CD4-positive, alpha-beta T cell treated with Interferon gamma for 1 hour (primary cell): ENCODE results near the gene ZBED3.

Experiments used
- DNase-seq: peaks from one replicate; pipeline ENCODE4 v3.0.0-alpha.2; 2020

ZBED3 gene

DNA sequence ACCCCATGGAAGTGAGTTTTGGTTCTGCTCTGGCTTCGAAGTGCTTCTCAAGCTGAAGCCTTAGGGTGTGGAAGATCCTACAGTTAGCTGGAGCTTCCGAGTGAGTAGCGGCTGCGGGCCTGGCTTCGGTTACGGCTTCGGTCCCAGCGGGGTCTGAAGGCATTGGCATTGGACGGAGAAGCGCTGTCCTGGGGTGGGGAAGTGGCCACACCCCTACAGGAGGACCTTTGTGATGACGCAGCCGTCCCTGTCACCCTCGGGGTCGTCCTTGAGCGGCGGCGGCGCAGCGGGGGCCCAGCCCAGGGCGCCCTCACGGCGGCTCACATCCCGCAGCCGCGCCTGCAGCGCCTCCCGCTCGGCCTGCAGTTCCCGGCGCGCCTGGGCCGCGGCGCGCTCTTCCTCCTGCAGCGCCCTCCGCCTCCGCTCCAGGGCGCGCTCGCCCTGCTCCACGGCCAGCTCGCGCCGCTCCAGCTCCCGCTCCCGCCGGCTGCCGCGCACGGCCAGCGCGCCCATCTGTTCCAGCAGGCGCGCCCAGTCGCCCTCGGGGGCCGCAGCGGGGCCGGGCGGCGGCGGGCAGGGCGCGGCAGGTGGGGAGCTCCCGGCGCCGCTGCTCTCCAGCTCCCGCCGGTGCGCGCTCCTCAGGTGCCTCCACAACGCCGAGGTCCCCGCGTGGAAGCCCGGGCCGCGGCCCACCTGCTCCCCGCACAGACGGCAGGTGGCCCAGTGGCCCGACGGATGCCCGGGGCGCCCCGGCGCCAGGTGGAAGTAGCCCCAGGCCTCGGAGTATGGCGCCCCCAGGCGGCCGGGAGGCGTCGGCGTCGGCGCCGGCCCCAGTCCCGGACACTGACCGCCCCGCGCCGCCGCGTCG is 9.9 kb downstream of the ZBED3 start:
- peak; percentile 54 for DNase-seq

- no peak for DNase-seq
Measured at GRCh38 chr5:77074745-77075144, 12.3 kb downstream of the ZBED3 start.

DNA sequence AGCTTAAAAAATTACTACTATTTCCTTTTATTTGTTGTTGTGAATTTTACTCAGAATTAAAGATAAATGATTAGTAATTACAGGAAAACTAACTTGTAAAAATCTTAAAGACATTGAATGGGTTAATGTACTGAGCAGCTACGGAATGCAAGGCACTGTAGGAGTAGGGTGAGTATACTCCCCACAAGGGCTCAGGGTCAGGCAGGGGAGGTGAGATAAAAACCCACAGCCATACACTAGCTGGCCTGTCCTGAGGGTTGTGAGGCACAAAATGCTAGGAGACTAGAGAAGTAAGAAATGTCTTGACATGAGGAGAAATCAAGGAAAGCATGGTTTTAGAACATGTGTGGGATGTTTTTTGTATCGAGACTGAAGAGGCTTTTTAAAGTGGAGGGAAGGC is 13.4 kb downstream of the ZBED3 start:
- no peak for DNase-seq

GRCh38 chr5:77066823-77067442 is 20.2 kb downstream of the ZBED3 start:
- DNase-seq = no peak

GRCh38 chr5:77066184-77066583 is 20.9 kb downstream of the ZBED3 start:
- no peak for DNase-seq

DNA sequence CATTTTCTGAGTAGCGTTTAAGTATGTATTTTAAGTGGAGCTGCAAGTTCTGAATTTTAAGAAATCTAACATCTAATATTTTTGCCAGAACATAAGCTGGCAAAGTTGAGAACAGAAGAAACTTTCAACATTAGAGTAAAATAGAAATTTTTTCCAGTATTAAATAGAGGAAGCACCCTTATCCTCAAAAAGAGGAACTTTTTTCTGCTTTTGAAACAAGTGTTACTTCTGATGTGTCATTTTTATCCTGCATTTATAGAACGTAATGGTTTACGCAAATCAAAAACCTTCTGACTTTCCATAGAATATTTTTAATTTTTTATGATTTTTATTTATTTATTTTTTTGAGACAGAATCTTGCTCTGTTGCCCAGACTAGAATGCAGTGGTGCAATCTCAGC is 21.8 kb downstream of the ZBED3 start:
- DNase-seq = no peak

DNA sequence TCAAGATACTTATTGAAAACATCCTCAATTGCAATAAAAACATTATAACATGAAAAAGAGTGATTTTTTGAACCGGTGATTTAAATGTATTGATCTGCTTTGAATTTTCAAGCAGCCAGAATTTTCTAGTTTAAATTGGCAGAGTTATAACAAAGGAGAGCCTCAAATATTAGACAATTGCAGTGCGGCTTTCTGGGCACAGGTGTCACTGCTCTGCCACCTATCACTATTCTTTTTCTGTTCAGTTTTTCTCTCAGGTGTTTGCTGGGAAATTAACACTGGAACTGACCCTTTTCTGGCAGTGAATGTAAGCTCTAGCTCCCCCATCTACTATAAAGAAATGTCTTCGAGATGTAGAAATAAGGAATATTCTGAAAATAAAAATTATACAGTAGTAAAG is 23.0 kb downstream of the ZBED3 start:
- DNase-seq = no peak

- no peak for DNase-seq
Measured at GRCh38 chr5:77046416-77047073, 40.5 kb downstream of the ZBED3 start.

GRCh38 chr5:77035950-77036349 is 51.1 kb downstream of the ZBED3 start:
- DNase-seq = no peak

- DNase-seq = no peak
Measured at GRCh38 chr5:77033338-77033737, 53.7 kb downstream of the ZBED3 start.

DNA sequence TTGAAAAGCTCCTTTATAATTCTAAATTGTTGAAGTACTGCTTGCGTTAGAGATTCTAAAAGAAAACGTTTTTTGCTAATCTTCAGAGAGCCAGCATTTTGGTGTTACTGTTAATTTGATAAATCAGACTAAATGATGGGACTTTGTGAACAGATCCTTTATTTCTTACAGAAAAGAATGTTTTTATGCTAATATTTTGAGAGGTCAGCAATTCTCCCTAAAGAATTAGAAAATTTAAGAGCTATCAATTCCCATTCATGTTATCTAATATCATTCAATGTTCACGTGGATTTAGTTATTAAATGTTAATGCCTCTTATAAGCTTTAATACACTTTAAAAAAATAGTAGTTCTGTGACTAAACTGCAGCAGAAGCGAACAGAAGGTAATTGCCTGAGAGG is 54.5 kb downstream of the ZBED3 start:
- no peak for DNase-seq

- DNase-seq = no peak
Measured at GRCh38 chr5:77031891-77032290, 55.2 kb downstream of the ZBED3 start.

DNA sequence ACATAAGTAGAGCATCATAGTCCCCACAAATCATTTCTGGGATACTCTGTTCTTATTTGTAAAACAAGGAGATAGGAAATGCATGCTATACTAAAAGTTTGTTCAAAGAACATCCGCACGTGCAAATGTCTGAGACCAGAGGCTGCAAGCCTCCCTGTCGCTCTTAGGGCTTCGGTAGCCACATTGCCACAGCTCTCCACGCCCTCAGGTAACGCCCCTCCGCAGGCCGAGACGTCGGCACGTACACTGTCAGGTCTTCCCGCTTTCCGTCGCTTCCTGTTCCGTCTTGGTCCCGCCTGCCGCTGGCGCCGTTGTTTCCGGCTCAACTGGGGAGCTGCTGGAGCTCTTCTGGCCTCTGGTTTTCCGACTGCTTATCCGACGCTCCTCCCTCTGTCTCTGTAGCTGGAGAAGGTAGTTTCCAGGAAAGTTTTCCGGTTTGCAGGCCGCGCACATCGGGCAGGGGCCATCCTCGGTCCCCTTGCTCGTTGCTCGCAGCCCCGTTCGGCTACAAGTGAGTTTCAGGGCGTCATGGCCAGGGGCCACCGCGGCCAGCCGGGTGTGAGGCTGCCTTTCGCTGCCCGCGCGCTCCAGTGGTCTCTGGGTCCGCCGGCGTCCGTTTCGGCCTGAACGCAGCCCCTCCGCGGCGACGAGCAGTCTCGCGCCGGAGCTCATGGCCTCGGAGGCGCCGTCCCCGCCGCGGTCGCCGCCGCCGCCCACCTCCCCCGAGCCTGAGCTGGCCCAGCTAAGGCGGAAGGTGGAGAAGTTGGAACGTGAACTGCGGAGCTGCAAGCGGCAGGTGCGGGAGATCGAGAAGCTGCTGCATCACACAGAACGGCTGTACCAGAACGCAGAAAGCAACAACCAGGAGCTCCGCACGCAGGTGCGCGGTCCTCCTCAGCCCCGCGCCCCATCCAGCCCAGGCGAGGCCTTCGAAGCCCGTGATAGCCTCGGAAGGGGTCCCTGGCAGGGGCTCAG is 56.7 kb downstream of the ZBED3 start, which contains the start of gene AGGF1:
TSS of gene AGGF1 (plus strand) at position 308 of the 975 bp plus-strand sequence. CDS start at position 671, 363 bp downstream.
- peak; percentile 86 for DNase-seq

GRCh38 chr5:77029376-77029885 is 57.7 kb downstream of the ZBED3 start:
- no peak for DNase-seq

- DNase-seq = no peak
Measured at GRCh38 chr5:77028631-77029375, 58.3 kb downstream of the ZBED3 start.

GRCh38 chr5:77024490-77024889 is 62.6 kb downstream of the ZBED3 start:
- DNase-seq = no peak

DNA sequence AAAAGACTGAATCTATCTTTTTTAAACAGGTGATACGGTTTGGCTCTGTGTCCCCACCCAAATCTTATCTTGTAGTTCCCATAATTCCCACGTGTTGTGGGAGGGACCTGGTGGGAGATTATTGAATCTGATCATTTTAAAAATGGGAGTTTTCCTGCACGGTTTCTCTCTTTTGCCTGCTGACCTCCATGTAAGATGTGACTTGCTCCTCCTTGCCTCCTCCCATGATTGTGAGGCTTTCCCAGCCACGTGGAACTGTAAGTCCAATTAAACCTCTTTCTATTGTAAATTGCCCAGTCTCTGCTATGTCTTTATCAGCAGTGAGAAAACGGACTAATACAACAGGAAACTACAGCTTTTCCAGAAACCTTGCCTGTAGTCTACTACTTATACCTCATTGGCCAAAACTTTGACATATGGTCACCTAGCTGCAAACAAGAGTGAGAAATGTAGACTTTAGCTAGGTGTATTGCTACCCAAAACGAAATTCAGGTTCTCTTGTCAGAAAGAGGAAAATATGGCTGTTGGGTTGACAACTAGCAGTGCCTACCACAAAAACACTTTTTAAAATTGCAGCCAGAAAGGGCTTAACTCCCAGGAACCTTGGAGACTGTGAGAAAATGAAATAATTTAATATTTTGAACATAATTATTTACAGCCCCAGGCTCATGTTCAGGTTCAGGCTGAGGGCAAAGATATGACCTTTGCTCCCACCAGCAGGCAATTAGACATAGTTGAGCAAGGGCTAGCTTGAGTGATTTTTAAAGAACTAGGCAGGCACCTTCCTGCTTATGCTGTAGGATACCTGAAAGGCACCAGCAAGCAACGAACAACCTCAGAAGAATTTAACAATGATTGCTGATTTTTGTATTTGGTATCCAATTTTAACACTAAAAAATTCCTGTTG is 64.3 kb downstream of the ZBED3 start:
- DNase-seq = no peak
